Chondrocyte (in vitro differentiated cells): ENCODE measurements around the gene THAP3. TPM values are rescaled to one million over a fixed set of nuclear protein-coding genes. Genes with fewer than 3 reads are reported as not detected.

Source experiments
- DNase-seq: peaks from one replicate; pipeline ENCODE4 v3.0.0; 2021; ENCODE audit warnings: mixed read lengths, low spot score
- H3K27ac Mint-ChIP-seq: one replicate; pipeline ENCODE4 v1.8.0; 2021; ENCODE audit warnings: mild to moderate bottlenecking, moderate library complexity, mixed read lengths; ENCODE audit not compliant: unreplicated experiment
- H3K27me3 Mint-ChIP-seq: 2 replicates; pipeline ENCODE4 v1.8.0; 2021; ENCODE audit warnings: low read depth, mixed read lengths
- H3K36me3 Mint-ChIP-seq: 2 replicates; pipeline ENCODE4 v1.8.0; 2021; ENCODE audit warnings: low read depth, mixed read lengths
- H3K4me1 Mint-ChIP-seq: 2 replicates; pipeline ENCODE4 v1.8.0; 2021; ENCODE audit warnings: low read depth, mild to moderate bottlenecking, mixed read lengths
- H3K4me3 Mint-ChIP-seq: one replicate; pipeline ENCODE4 v1.8.0; 2021; ENCODE audit warnings: mild to moderate bottlenecking, moderate library complexity, mixed read lengths; ENCODE audit not compliant: unreplicated experiment
- H3K9me3 Mint-ChIP-seq: 2 replicates; pipeline ENCODE4 v1.8.0; 2021; ENCODE audit warnings: low read depth, mixed read lengths
- total RNA-seq: library from RNA; stranded (reverse); gene quantifications from 3 replicates; pipeline ENCODE4 v1.2.1, GENCODE V29; 2021
- TF ChIP-seq, protein P1 (sequence below): fragments of 200-600 bp; sonication (generic); IDR thresholded peaks from 2 replicates; pipeline ENCODE4 v1.5.0; 2021; ENCODE audit warnings: antibody characterized with exemption, mild to moderate bottlenecking, moderate library complexity

The THAP3 gene
- total RNA-seq, 1 donor from 2014 or later = 12.9 TPM

DNA sequence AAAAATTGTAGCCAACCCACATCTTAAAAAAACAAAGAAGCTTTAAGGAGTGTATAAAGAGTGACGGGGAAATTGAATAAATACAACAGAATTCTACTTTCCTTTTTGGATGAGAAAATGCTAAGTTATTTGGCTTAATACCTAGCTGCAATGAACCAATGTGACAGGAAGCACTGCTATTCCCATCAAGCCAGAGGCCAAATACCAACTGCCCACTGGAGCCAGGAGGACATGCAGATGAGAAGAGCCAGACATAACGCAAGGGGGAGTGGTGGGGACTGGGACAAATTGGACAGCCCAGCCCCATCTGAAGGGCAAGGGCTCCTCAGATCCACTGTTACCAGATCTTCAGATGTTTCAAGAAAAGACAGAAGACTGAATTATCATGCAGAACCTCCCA is 51.3 kb downstream of the THAP3 start:
- TF ChIP-seq, protein P1, sequence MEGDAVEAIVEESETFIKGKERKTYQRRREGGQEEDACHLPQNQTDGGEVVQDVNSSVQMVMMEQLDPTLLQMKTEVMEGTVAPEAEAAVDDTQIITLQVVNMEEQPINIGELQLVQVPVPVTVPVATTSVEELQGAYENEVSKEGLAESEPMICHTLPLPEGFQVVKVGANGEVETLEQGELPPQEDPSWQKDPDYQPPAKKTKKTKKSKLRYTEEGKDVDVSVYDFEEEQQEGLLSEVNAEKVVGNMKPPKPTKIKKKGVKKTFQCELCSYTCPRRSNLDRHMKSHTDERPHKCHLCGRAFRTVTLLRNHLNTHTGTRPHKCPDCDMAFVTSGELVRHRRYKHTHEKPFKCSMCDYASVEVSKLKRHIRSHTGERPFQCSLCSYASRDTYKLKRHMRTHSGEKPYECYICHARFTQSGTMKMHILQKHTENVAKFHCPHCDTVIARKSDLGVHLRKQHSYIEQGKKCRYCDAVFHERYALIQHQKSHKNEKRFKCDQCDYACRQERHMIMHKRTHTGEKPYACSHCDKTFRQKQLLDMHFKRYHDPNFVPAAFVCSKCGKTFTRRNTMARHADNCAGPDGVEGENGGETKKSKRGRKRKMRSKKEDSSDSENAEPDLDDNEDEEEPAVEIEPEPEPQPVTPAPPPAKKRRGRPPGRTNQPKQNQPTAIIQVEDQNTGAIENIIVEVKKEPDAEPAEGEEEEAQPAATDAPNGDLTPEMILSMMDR = no peak
- DNase-seq = no peak
- no peak overlapping the region for H3K4me3 Mint-ChIP-seq
- H3K9me3 Mint-ChIP-seq = no peaks in the 10 kb centered on the region
- H3K36me3 Mint-ChIP-seq = peaks cover 30% of the 10 kb centered on the region
- H3K27ac Mint-ChIP-seq = peak overlapping the region; percentile 70
- peaks cover 25% of the 10 kb centered on the region for H3K4me1 Mint-ChIP-seq
- no peaks in the 10 kb centered on the region for H3K27me3 Mint-ChIP-seq

Other genes starting within 250 kb of the THAP3 start
- gene ACOT7, start 231.1 kb upstream of the THAP3 start, total RNA-seq = 43.9 to 48.1 TPM (median 44.0 TPM) in 3 replicates
- 0.15 to 0.36 TPM in 2 of 3 replicates, not detected in the other for gene HES2, start 204.9 kb upstream of the THAP3 start, total RNA-seq
- gene ESPN, start 200.1 kb upstream of the THAP3 start, total RNA-seq = 0.57 to 2.5 TPM (median 2.1 TPM) in 3 replicates
- gene TNFRSF25, start 158.7 kb upstream of the THAP3 start, total RNA-seq = 20.1 to 32.4 TPM (median 21.4 TPM) in 3 replicates
- 32.4 to 50.5 TPM (median 33.6 TPM) in 3 replicates for gene PLEKHG5, start 133.2 kb upstream of the THAP3 start, total RNA-seq
- 24.0 to 32.3 TPM (median 27.0 TPM) in 3 replicates for gene NOL9, start 70.4 kb upstream of the THAP3 start, total RNA-seq
- not detected in 3 replicates for gene TAS1R1, start 69.6 kb upstream of the THAP3 start, total RNA-seq
- gene ZBTB48, start 44.9 kb upstream of the THAP3 start, total RNA-seq = 19.9 to 27.4 TPM (median 23.7 TPM) in 3 replicates
- 34.3 to 39.6 TPM (median 38.3 TPM) in 3 replicates for gene KLHL21, start 22.0 kb upstream of the THAP3 start, total RNA-seq
- 22.2 to 25.6 TPM (median 23.9 TPM) in 3 replicates for gene PHF13, start 11.1 kb upstream of the THAP3 start, total RNA-seq
- 46.3 to 49.7 TPM (median 47.2 TPM) in 3 replicates for gene DNAJC11, start 76.9 kb downstream of the THAP3 start, total RNA-seq
- gene CAMTA1, start 160.6 kb downstream of the THAP3 start, total RNA-seq = 63.8 to 69.4 TPM (median 66.9 TPM) in 3 replicates